Epithelial cell of esophagus (primary cell): Measurements from ENCODE around the gene DR1.

ENCODE experiments used
- DNase-seq: peaks from one replicate; pipeline ENCODE4 v3.0.0; 2010; ENCODE audit warnings: low read depth
- H3K4me3 ChIP-seq: 2 replicates; pipeline ENCODE4 v1.5.1; 2011; ENCODE audit warnings: mild to moderate bottlenecking, low read length, control low read depth
- CTCF ChIP-seq: IDR thresholded peaks from 2 replicates; pipeline ENCODE4 v1.5.1; 2011; ENCODE audit warnings: low read depth, mild to moderate bottlenecking, low read length, control low read depth, inconsistent platforms; ENCODE audit not compliant: insufficient read depth; ENCODE audit errors: missing control alignments

DR1 gene

GRCh38 chr1:93354749-93355148 lies 9.0 kb downstream of the DR1 start:
- no peak overlapping the region for H3K4me3 ChIP-seq
- DNase-seq = no peak
- no peak for TF ChIP-seq CTCF

GRCh38 chr1:93357242-93357641 lies 11.5 kb downstream of the DR1 start:
- no peak for TF ChIP-seq CTCF
- no peak for DNase-seq
- H3K4me3 ChIP-seq = no peak overlapping the region

- TF ChIP-seq CTCF = no peak
- no peak overlapping the region for H3K4me3 ChIP-seq
- DNase-seq = no peak
Measured at GRCh38 chr1:93358293-93358692, 12.6 kb downstream of the DR1 start.

GRCh38 chr1:93360111-93360510 lies 14.4 kb downstream of the DR1 start:
- H3K4me3 ChIP-seq = no peak overlapping the region
- no peak for DNase-seq
- no peak for TF ChIP-seq CTCF

- H3K4me3 ChIP-seq = no peak overlapping the region
- TF ChIP-seq CTCF = no peak
- DNase-seq = no peak
Measured at GRCh38 chr1:93362237-93362636, 16.5 kb downstream of the DR1 start.

- DNase-seq = no peak
- no peak for TF ChIP-seq CTCF
- H3K4me3 ChIP-seq = no peak overlapping the region
Measured at GRCh38 chr1:93365813-93366212, 20.1 kb downstream of the DR1 start.

- DNase-seq = no peak
Measured at GRCh38 chr1:93369734-93370133, 24.0 kb downstream of the DR1 start.

More at GRCh38 chr1:93369734-93370133, 24.0 kb downstream of the DR1 start:
- H3K4me3 ChIP-seq = no peak overlapping the region
- TF ChIP-seq CTCF = no peak
